ENCODE data around the gene TFB2M.

TFB2M gene

DNA sequence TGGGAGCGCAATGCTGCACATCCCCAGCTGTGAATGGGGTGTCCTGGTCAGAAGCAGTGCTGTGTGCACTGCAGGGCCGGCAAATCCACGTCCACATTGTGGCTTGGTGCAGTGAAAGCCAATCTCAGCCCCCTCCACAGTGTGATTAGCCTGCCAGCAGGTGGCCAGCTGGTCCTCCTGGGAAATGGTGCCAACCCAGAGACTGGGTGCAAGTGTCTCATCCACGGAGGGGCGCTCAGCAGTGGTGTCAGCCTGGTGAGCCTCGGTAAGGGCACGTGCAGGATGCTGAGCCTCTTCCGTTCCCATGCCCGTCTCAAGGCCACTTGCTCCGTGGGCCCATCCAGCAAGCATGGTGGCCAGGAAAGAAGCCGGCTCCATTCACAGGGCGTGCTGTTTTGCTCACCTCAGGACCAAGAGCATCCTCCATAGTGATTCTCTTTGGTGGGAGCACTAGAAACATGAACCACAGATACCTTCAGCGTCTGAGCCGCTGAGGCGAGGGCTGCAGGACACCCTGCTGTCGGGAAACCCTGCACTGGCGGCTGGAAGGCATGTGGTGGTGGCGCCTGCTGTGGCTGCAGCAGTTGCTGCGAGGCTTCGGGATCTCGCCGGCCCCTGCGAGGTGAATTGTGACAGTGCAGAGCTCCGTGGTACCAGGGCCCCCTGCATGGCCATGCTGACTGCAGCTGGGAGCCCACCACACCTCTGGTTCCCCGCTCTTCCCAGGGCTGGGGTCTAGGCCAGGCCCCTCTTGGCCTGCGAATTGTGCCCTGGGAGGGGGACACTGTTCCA is 57.0 kb downstream of the TFB2M start:
- FAIRE-seq (no peak), DNase-seq (ENCODE audit: insufficient read length) (no peak)
- TF ChIP-seq TAF1 (IDR thresholded peaks at IDR 0.05; ENCODE audit: borderline replicate concordance, low read depth, low read length) (no peak), POLR2AphosphoS5 (IDR thresholded peaks at IDR 0.05; ENCODE audit: low read depth, low read length) (no peak), POLR2A (IDR thresholded peaks at IDR 0.05; ENCODE audit: low read depth, low read length) (no peak)

DNA sequence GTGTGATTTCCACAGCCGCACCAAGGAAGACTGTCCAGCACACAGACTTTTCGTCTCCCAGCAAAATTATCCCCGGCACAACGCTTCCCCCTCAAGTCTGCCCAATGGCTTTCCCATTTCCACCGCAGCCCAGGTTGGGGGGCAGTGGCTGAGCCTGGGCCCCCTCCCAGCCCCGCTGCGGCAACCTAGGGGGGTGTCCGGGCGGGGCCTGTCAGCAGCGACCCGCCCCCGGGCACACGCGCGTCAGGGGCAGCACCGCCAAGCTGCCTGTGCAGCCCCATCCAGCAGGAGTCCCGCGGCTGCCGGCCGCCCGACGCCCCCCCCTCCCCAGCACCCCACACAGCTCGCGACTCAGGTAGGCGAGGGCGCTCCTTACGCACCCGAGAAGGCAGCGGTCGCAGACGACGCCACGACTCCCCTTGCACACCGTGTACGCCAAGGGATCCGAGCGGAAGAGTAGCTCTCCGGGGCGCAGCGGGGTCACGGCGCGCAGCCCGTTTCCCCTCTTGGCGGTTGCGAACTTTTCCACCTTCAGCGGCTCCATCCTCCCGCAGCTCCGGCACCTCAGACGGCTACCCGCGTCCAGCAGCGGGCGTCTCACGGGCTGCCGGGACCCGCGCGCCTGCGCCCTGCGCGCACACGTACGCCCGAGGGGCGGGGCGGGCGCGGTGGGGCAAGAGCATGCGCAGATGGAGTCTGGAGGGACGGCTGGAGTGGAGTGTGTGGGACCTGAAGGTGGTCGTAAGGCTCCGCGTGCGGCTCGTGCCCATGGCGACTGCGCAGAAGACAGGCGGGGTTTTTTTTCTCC is 59.2 kb downstream of the TFB2M start, which contains the start of gene SMYD3:
Gene SMYD3 (minus strand): TSS at position 606 of the 808 bp plus-strand sequence.
- 0 out of 2 replicates have a peak, but pooled peaks have one; percentile 21 for TF ChIP-seq POLR2A (IDR thresholded peaks at IDR 0.05; ENCODE audit: low read depth, low read length)
- TF ChIP-seq POLR2AphosphoS5 (IDR thresholded peaks at IDR 0.05; ENCODE audit: low read depth, low read length), result no peak
- peak; percentile 85 for FAIRE-seq
- DNase-seq (ENCODE audit: insufficient read length), result peak; percentile 83

DNA sequence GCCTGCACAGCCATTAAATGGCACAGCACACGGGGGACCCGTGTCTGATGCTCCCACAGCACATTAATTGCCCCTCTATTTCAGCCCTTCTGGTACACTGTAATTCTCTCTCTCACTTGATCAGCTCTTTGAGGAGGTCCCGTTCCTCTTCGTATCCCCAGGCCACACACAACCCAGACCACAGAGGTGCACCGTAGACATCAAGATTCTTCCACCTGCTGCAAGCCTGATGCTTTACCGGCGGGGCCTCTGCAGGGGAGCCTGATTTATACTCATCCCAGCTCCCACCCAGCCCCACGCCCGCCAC is 59.7 kb downstream of the TFB2M start:
- TF ChIP-seq POLR2AphosphoS5 (IDR thresholded peaks at IDR 0.05; ENCODE audit: low read depth, low read length) (no peak), TAF1 (IDR thresholded peaks at IDR 0.05; ENCODE audit: borderline replicate concordance, low read depth, low read length) (no peak), POLR2A (IDR thresholded peaks at IDR 0.05; ENCODE audit: low read depth, low read length) (no peak)
- FAIRE-seq (no peak), DNase-seq (ENCODE audit: insufficient read length) (no peak)

DNA sequence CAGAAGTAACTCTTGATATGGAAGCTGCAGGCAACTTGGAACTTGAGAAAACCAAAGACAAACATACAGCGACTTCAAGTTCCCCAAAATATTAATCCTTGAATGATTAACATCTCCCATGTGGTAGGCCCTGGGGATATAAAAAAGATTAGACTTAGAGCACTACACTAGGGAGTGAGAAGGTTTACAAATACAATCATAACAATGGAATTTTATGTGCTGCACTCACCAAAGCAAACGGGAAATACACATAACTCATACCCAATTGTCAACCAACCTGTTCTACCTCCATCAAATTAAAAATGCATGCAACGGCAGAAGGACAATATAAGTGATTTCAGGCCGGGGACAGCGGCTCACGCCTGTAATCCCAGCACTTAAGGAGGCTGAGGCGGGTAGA is 62.7 kb downstream of the TFB2M start:
- TF ChIP-seq TAF1 (IDR thresholded peaks at IDR 0.05; ENCODE audit: borderline replicate concordance, low read depth, low read length) (no peak), POLR2A (IDR thresholded peaks at IDR 0.05; ENCODE audit: low read depth, low read length) (no peak), POLR2AphosphoS5 (IDR thresholded peaks at IDR 0.05; ENCODE audit: low read depth, low read length) (no peak)
- FAIRE-seq (no peak), DNase-seq (ENCODE audit: insufficient read length) (no peak)

DNA sequence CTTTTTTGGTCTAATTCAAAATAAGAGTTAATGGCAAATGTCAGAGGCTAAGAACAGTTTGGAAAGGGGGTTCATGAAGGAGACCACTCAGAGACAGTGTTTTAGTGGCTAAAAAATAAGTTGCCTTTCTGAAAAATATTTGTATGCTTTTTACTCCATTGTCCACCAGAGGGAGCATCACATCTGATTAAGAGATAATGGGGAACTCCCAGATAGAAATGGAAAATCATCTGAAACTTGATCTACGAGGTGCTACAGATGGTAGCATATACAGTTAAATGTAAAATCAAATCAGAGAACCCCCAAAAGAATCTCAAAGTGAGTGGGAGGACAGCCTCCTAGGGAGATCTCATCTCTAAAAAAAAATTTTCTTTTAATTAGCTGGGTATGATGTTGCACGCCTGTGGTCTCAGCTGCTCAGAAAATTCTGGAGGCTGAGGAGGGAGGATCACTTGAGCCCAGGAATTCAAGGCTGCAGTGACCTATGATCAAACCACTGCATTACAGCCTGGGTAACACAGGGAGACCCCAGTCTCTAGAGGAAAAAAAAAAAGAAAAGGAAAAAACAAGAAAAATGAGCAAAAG is 68.6 kb downstream of the TFB2M start:
- FAIRE-seq (peak; percentile 48), DNase-seq (ENCODE audit: insufficient read length) (no peak)
- TF ChIP-seq POLR2AphosphoS5 (IDR thresholded peaks at IDR 0.05; ENCODE audit: low read depth, low read length), result no peak
- TF ChIP-seq TAF1 (IDR thresholded peaks at IDR 0.05; ENCODE audit: borderline replicate concordance, low read depth, low read length), result no peak
- TF ChIP-seq POLR2A (IDR thresholded peaks at IDR 0.05; ENCODE audit: low read depth, low read length), result no peak

DNA sequence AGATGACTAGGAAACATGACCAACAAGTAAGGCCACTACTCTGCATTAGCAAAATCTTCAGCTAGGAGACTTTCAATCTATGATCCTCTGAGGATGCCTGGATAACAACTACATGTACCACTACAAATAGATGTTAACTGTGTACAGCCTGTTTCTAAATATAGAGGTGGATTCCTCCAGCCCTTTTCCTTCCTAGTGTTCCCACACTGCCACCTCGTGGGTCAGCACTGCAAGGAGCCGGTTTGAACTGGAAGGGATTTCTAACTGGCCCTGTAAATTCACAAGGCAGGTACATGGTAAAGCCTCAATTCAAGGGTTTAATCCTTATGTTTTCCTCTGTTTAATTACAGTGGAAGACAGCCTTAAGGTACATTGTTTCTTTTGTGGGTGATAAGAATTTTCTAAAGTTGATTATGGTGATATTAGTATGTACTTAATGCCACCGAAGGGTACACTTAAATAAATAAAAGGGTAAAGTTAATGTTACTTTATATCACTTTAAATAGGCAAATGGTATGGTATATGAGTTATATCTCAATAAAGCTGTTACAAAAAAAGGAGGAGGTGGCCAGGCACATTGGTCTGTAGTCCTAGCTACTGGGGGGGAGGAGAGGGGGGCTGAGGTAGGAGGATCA is 73.3 kb downstream of the TFB2M start:
- no peak for FAIRE-seq
- no peak for TF ChIP-seq POLR2A (IDR thresholded peaks at IDR 0.05; ENCODE audit: low read depth, low read length)
- no peak for TF ChIP-seq POLR2AphosphoS5 (IDR thresholded peaks at IDR 0.05; ENCODE audit: low read depth, low read length)
- TF ChIP-seq TAF1 (IDR thresholded peaks at IDR 0.05; ENCODE audit: borderline replicate concordance, low read depth, low read length), result no peak
- DNase-seq (ENCODE audit: insufficient read length), result no peak

DNA sequence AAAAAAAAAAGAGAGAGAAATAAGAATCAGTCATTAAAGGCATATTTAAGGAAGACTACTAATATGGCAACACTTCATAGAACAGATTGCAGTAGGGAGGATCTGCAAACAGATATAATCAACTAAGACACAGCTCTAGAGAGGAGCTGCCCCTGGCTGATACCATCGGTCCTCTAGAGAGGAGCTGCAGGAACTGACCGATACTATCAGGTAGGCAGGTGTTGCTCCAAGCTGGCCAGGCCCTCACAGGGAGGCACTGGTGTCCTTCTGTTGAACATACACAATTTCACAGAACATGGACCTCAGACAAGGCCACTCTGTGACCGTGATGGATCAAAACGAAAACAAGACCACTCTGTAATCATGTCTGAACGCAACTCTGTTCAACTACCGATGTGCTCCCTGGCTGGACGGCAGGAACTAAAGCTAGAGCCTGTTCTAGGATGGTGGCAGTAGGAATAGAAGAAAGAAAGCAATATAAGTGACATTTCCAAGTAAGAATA is 74.5 kb downstream of the TFB2M start:
- DNase-seq (ENCODE audit: insufficient read length) (no peak), FAIRE-seq (no peak)
- TF ChIP-seq POLR2AphosphoS5 (IDR thresholded peaks at IDR 0.05; ENCODE audit: low read depth, low read length), result no peak
- TF ChIP-seq POLR2A (IDR thresholded peaks at IDR 0.05; ENCODE audit: low read depth, low read length), result no peak
- TF ChIP-seq TAF1 (IDR thresholded peaks at IDR 0.05; ENCODE audit: borderline replicate concordance, low read depth, low read length), result no peak

Measured in GM12892 (cell line).